MG63 (cell line): ENCODE measurements around the gene FLT3. TPM values are rescaled to one million over a fixed set of nuclear protein-coding genes. Genes with fewer than 3 reads are reported as not detected.
A peak's percentile ranks its signal among the peaks of the same experiment; 100 is the strongest.
"Not testable (repeated sequence)": the region's sequence is repeated elsewhere in the genome, so short reads cannot be mapped to it uniquely, and the experiment has no call there.

ENCODE experiments used
- DNase-seq: peaks from one replicate; pipeline ENCODE4 v3.0.0-alpha.2; 2020
- H3K27me3 ChIP-seq: fragments of 250-450 bp; sonication (Bioruptor Pico); 2 replicates; pipeline ENCODE4 v1.5.1; 2020; ENCODE audit warnings: mild to moderate bottlenecking, moderate library complexity
- H3K36me3 ChIP-seq: fragments of 250-450 bp; sonication (Bioruptor Pico); 2 replicates; pipeline ENCODE4 v1.5.1; 2020; ENCODE audit warnings: mild to moderate bottlenecking, moderate library complexity
- H3K4me3 ChIP-seq: fragments of 250-450 bp; sonication (Bioruptor Pico); 2 replicates; pipeline ENCODE4 v1.5.1; 2020; ENCODE audit warnings: mild to moderate bottlenecking, moderate library complexity
- H3K9me3 ChIP-seq: fragments of 250-450 bp; sonication (Bioruptor Pico); 2 replicates; pipeline ENCODE4 v1.5.1; 2020; ENCODE audit warnings: mild to moderate bottlenecking, moderate library complexity
- total RNA-seq: library from RNA; depleted of rRNA; stranded (reverse); fragments of >200 nt; shearing (Covaris generic); gene quantifications from 2 replicates; pipeline ENCODE4 v1.2.3, GENCODE V29; 2014; ENCODE audit warnings: low replicate concordance

Gene FLT3
- total RNA-seq, 1 experiment from 2014 or later = not detected

DNA sequence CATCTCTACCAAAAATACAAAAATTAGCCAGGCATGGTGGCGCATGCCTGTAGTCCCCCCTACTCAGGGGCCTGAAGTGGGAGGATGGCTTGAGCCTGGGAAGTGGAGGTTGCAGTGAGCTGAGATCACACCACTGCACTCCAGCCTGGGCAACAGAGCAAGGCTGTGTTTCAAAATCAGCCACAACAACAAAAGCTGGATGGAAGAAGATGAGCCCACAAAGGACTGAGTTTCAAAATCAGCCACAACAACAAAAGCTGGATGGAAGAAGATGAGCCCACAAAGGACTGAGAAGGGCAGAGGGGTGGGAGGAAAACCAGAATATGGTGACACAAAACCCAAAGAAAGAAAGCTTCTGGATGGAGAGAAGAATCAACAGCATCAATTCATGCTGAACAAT lies 67.9 kb downstream of the FLT3 start:
- H3K4me3 ChIP-seq, H3K27me3 ChIP-seq, H3K36me3 ChIP-seq, H3K9me3 ChIP-seq, DNase-seq: not testable (repeated sequence)

GRCh38 chr13:28031896-28032288 lies 68.5 kb downstream of the FLT3 start:
- Histone ChIP-seq H3K36me3 (no peaks in the 10 kb centered on the region), H3K27me3 (no peaks in the 10 kb centered on the region), H3K9me3 (no peaks in the 10 kb centered on the region), H3K4me3 (no peak overlapping the region)
- no peak for DNase-seq

GRCh38 chr13:28031220-28031895 lies 69.0 kb downstream of the FLT3 start:
- DNase-seq = no peak
- H3K27me3 ChIP-seq = no peaks in the 10 kb centered on the region
- no peaks in the 10 kb centered on the region for H3K9me3 ChIP-seq
- H3K4me3 ChIP-seq = no peak overlapping the region
- no peaks in the 10 kb centered on the region for H3K36me3 ChIP-seq

- Histone ChIP-seq H3K4me3 (no peak overlapping the region), H3K9me3 (no peaks in the 10 kb centered on the region), H3K27me3 (no peaks in the 10 kb centered on the region), H3K36me3 (no peaks in the 10 kb centered on the region)
- no peak for DNase-seq
Observed at GRCh38 chr13:28027607-28028364, 72.6 kb downstream of the FLT3 start.

DNA sequence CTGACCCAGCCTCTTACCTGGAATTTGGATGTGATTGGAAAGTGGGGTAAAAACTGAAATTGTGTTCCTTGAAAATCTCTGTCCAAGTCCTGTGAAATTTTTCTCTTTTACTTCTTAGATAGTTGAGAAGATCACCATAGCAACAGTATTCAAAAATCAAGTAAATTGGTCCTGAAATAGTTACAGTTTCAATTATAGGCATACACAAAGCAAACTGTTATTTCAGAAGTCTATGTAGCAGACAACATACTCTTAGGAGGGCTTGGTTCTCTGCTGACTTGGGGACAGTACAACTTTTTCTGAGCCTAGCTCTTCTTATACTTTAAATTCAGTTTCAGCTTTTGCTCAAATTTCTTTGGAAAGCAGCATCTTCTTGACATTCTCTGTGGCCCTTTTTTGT lies 73.3 kb downstream of the FLT3 start:
- DNase-seq = no peak
- H3K27me3 ChIP-seq = no peaks in the 10 kb centered on the region
- H3K36me3 ChIP-seq = no peaks in the 10 kb centered on the region
- H3K9me3 ChIP-seq = no peaks in the 10 kb centered on the region
- no peak overlapping the region for H3K4me3 ChIP-seq

DNA sequence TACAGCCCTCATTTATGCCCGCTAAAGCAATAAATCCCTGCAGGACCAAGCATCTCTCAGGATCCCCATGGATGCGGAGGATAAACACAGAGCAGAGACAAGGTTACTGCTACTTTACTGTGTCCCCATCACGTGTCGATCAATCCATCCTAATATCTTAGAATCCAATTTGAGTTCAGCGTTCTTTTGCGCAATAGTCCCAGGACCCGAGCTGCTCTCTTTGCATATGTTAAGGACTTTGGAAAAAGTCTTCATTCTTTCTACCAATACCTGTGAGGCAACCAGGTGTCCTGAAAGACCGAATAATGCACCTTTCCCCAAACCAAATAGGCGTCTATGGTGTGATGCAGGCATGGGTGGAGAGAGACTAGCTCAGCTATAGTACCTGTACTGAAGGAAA lies 73.9 kb downstream of the FLT3 start:
- Histone ChIP-seq H3K27me3 (no peaks in the 10 kb centered on the region), H3K36me3 (no peaks in the 10 kb centered on the region), H3K4me3 (no peak overlapping the region), H3K9me3 (no peaks in the 10 kb centered on the region)
- no peak for DNase-seq

DNA sequence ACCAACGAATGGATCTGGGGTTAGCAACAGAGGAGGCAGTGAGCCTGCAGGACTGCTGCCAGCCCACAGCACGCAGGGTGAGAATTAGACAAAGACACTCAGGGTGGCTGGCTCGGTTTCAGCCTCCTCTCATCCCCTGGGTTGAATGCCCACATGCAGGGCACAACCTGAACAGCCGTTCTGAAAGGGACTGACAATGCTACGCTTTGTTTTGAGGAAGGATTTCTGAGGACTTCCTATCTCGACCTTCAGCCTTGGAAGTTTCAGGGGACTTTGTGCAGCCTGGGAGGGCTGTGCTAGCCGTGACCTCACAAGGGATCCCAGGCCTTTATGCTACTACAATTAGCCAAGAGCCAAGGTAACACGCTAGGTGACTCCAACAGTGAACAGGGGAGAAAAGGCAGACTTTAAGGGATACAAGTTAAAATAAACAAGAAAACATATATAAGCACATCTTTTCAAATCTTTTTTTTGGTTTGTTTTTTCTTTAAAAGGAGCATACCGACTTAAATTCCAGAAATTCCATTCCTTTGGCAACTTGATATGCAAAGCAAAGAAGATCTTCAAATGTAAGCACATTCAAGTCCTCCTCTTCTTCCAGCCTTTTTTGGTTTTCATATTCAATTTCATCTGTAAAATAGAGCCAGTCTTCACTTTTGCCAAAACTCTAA lies 77.4 kb downstream of the FLT3 start:
- Histone ChIP-seq H3K9me3 (no peaks in the 10 kb centered on the region), H3K4me3 (no peak overlapping the region), H3K27me3 (no peaks in the 10 kb centered on the region), H3K36me3 (no peaks in the 10 kb centered on the region)
- DNase-seq = peak; percentile 16

- Histone ChIP-seq H3K27me3 (peaks cover 3% of the 10 kb centered on the region; the same call in 1 of the 2 replicates), H3K4me3 (no peak overlapping the region), H3K36me3 (no peaks in the 10 kb centered on the region), H3K9me3 (no peaks in the 10 kb centered on the region)
- DNase-seq = no peak
Observed at GRCh38 chr13:28014301-28014700, 86.1 kb downstream of the FLT3 start.

- no peaks in the 10 kb centered on the region for H3K9me3 ChIP-seq
- peaks cover 3% of the 10 kb centered on the region; the same call in 1 of the 2 replicates for H3K27me3 ChIP-seq
- no peak for DNase-seq
- no peaks in the 10 kb centered on the region for H3K36me3 ChIP-seq
- no peak overlapping the region for H3K4me3 ChIP-seq
Observed at GRCh38 chr13:28013482-28013881, 86.9 kb downstream of the FLT3 start.

DNA sequence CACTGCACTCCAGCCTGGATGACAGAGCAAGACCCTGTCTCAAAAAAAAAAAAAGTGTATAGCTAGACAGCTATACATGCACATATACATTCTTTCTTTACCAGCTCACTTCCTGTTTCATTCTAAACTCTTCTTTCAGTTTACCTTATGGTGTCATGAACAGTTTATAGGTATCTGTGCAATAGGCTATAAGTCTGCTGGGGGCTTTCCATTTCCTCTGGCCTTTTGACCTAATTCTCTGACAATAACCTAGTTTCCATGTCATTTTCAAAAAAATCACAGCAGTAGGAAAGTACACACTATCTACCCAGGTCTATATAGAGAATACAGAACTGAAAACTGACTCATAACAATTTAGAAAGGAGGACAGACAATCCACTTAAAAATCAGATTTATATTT lies 87.5 kb downstream of the FLT3 start:
- Histone ChIP-seq H3K27me3 (peaks cover 3% of the 10 kb centered on the region; the same call in 1 of the 2 replicates), H3K36me3 (no peaks in the 10 kb centered on the region), H3K9me3 (no peaks in the 10 kb centered on the region), H3K4me3 (no peak overlapping the region)
- no peak for DNase-seq

DNA sequence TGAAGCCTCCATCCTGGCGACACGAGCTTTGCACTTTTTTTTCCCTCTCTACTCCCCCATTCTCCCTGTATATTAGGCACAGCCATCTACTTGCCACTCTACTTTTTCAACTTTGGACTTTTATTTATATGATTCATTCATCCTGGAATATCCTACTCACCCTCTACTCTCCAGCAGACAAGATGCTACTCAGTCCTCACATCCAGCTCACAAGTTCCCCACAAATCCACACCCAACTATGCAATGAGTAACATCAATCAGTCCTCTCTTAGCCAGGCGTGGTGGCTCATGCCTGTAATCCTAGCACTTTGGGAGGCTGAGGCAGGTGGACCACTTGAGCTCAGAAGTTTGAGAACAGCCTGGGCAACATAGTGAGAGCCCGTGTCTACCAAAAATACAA lies 88.0 kb downstream of the FLT3 start:
- Histone ChIP-seq H3K9me3 (no peaks in the 10 kb centered on the region), H3K27me3 (peaks cover 3% of the 10 kb centered on the region; the same call in 1 of the 2 replicates), H3K36me3 (no peaks in the 10 kb centered on the region), H3K4me3 (no peak overlapping the region)
- peak; percentile 15 for DNase-seq

- DNase-seq = no peak
- no peak overlapping the region for H3K4me3 ChIP-seq
- H3K27me3 ChIP-seq = no peaks in the 10 kb centered on the region
Observed at GRCh38 chr13:28010046-28010445, 90.3 kb downstream of the FLT3 start.

GRCh38 chr13:28005016-28005415 lies 95.4 kb downstream of the FLT3 start:
- not testable (repeated sequence) for H3K4me3 ChIP-seq, H3K27me3 ChIP-seq, DNase-seq, H3K36me3 ChIP-seq, H3K9me3 ChIP-seq

More at GRCh38 chr13:28010046-28010445, 90.3 kb downstream of the FLT3 start:
- no peaks in the 10 kb centered on the region for H3K36me3 ChIP-seq
- no peaks in the 10 kb centered on the region for H3K9me3 ChIP-seq

- Histone ChIP-seq H3K36me3 (no peaks in the 10 kb centered on the region), H3K9me3 (no peaks in the 10 kb centered on the region), H3K27me3 (no peaks in the 10 kb centered on the region), H3K4me3 (no peak overlapping the region)
- no peak for DNase-seq
Observed at GRCh38 chr13:28002886-28003698, 97.3 kb downstream of the FLT3 start.

GRCh38 chr13:28001837-28002473 lies 98.4 kb downstream of the FLT3 start:
- no peaks in the 10 kb centered on the region for H3K9me3 ChIP-seq
- no peaks in the 10 kb centered on the region for H3K27me3 ChIP-seq
- no peaks in the 10 kb centered on the region for H3K36me3 ChIP-seq
- DNase-seq = no peak
- H3K4me3 ChIP-seq = no peak overlapping the region

- no peaks in the 10 kb centered on the region for H3K27me3 ChIP-seq
- peak; percentile 43 for DNase-seq
- no peaks in the 10 kb centered on the region for H3K9me3 ChIP-seq
- no peak overlapping the region for H3K4me3 ChIP-seq
- H3K36me3 ChIP-seq = no peaks in the 10 kb centered on the region
Observed at GRCh38 chr13:28001049-28001448, 99.3 kb downstream of the FLT3 start.
